Neutrophil (primary cell): Measurements from ENCODE around the gene F2R.
"Not testable (repeated sequence)": the region's sequence is repeated elsewhere in the genome, so short reads cannot be mapped to it uniquely, and the experiment has no call there.

Experiments used
- H3K27ac ChIP-seq: fragments of 200-600 bp; sonication (generic); 2 replicates; pipeline ENCODE4 v1.5.1; 2016; ENCODE audit warnings: mild to moderate bottlenecking, moderate library complexity
- H3K27me3 ChIP-seq: fragments of 200-600 bp; sonication (generic); 2 replicates; pipeline ENCODE4 v1.6.0; 2016; ENCODE audit warnings: mild to moderate bottlenecking
- H3K36me3 ChIP-seq: fragments of 200-600 bp; sonication (generic); 2 replicates; pipeline ENCODE4 v1.5.1; 2017
- H3K4me1 ChIP-seq, 2 experiments: fragments of 200-600 bp in 1 of 2; sonication (generic) in 1 of 2; 1 replicate in 1 of 2; 2 replicates in 1 of 2; pipeline versions ENCODE4 v1.5.1 to v1.6.1; 2013 to 2016; ENCODE audit warnings: low read depth in 1 of 2, low read length in 1 of 2, mild to moderate bottlenecking in 1 of 2, moderate library complexity in 1 of 2; ENCODE audit not compliant: control insufficient read depth in 1 of 2, insufficient read depth in 1 of 2
- H3K4me3 ChIP-seq, 2 experiments: fragments of 200-600 bp in 1 of 2; sonication (generic) in 1 of 2; 1 replicate in 1 of 2; 2 replicates in 1 of 2; pipeline ENCODE4 v1.5.1; 2013 to 2016; ENCODE audit warnings: low read depth in 1 of 2, low read length in 1 of 2, mild to moderate bottlenecking in 1 of 2, moderate library complexity in 1 of 2
- H3K9me3 ChIP-seq: fragments of 200-600 bp; sonication (generic); 2 replicates; pipeline ENCODE4 v1.5.1; 2016
- CTCF ChIP-seq: fragments of 200-600 bp; sonication (generic); IDR thresholded peaks from 2 replicates; pipeline ENCODE4 v1.5.1; 2016; ENCODE audit warnings: antibody characterized with exemption

Gene F2R

GRCh38 chr5:76673125-76673524 is 42.8 kb upstream of the F2R start:
- no peaks in the 10 kb centered on the region for H3K9me3 ChIP-seq
- H3K36me3 ChIP-seq: peaks cover 74% of the 10 kb centered on the region
- H3K4me3 ChIP-seq: no peak overlapping the region
- H3K4me1 ChIP-seq: peaks cover 18 to 20% of the 10 kb centered on the region in 2 experiments
- peak overlapping the region; percentile 46 for H3K27ac ChIP-seq
- TF ChIP-seq CTCF: no peak
- no peaks in the 10 kb centered on the region for H3K27me3 ChIP-seq

DNA sequence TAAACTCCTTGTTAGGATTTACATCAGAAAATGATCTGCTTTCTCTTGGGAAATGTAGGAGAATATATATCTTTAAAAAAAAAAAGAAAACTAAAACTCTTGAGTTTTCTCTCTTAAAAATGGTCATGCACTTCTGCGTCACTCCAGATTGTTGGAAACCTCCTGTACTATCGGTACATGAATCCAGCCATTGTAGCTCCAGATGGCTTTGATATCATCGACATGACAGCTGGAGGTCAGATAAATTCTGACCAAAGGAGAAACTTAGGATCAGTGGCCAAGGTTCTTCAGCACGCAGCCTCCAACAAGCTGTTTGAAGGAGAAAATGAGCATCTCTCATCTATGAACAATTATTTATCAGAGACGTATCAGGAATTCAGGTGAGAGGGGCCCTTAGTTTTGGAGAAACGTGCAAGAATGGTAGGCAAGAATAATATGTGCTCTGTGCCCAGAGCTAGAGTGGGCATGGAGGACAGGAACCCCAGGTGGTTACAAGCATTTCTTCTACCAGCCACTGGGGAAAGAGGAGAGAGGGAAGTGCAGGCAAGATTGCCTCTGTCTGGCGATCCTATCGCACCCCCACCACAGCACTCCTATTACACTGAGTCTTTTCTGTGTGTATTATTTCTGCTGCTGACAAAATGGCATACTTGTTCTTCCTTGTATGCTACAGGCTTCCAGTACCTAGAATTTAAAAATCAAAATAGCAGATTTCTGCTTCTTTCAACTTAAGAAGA is 41.4 kb upstream of the F2R start:
- no peaks in the 10 kb centered on the region for H3K9me3 ChIP-seq
- no peak overlapping the region for H3K4me3 ChIP-seq
- H3K27me3 ChIP-seq: no peaks in the 10 kb centered on the region
- no peak for TF ChIP-seq CTCF
- no peak overlapping the region for H3K27ac ChIP-seq
- peaks cover 18 to 20% of the 10 kb centered on the region in 2 experiments for H3K4me1 ChIP-seq
- H3K36me3 ChIP-seq: peaks cover 63% of the 10 kb centered on the region

GRCh38 chr5:76675364-76675763 is 40.6 kb upstream of the F2R start:
- no peak for TF ChIP-seq CTCF
- H3K27me3 ChIP-seq: no peaks in the 10 kb centered on the region
- H3K36me3 ChIP-seq: peaks cover 55% of the 10 kb centered on the region
- H3K4me1 ChIP-seq: peaks cover 18 to 20% of the 10 kb centered on the region in 2 experiments
- H3K4me3 ChIP-seq: no peak overlapping the region
- H3K27ac ChIP-seq: no peak overlapping the region
- no peaks in the 10 kb centered on the region for H3K9me3 ChIP-seq

- TF ChIP-seq CTCF: no peak
- H3K4me3 ChIP-seq: no peak overlapping the region
- H3K27me3 ChIP-seq: no peaks in the 10 kb centered on the region
- peaks cover 50% of the 10 kb centered on the region for H3K36me3 ChIP-seq
- peaks cover 6% of the 10 kb centered on the region in 2 experiments for H3K4me1 ChIP-seq
- H3K9me3 ChIP-seq: no peaks in the 10 kb centered on the region
- no peak overlapping the region for H3K27ac ChIP-seq
Observed at GRCh38 chr5:76677849-76678472, 38.0 kb upstream of the F2R start.

DNA sequence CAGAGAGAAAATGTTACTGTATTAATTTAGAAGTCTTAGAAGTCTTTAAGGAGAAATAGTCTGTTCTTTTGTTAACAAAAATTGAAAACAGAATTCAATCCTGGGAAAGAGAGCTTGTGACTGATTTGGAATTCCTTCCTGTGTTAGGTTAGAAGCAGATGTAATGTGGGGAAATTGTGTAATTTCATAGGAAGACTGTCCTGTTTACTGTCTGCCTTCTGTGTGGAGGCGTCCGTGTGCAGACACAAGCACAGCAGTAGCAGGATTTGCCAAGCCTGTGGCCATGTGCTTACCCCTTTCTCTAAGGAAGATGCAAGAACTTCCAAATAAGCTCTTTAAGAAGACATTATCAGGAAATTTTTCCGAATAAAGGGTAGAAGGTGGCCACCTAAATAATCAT is 36.7 kb upstream of the F2R start:
- no peak overlapping the region for H3K4me3 ChIP-seq
- H3K27me3 ChIP-seq: no peaks in the 10 kb centered on the region
- H3K36me3 ChIP-seq: peaks cover 52% of the 10 kb centered on the region
- no peak overlapping the region for H3K27ac ChIP-seq
- H3K4me1 ChIP-seq: peaks cover 0 to 4% of the 10 kb centered on the region in 2 experiments
- TF ChIP-seq CTCF: no peak
- H3K9me3 ChIP-seq: no peaks in the 10 kb centered on the region

GRCh38 chr5:76680826-76681225 is 35.1 kb upstream of the F2R start:
- not testable (repeated sequence) for H3K27ac ChIP-seq

More at GRCh38 chr5:76680826-76681225, 35.1 kb upstream of the F2R start:
- H3K36me3 ChIP-seq: peaks cover 52% of the 10 kb centered on the region
- H3K27me3 ChIP-seq, H3K4me3 ChIP-seq, H3K4me1 ChIP-seq, H3K9me3 ChIP-seq: not testable (repeated sequence)
